Thyroid gland (tissue), 4 donors: ENCODE data around the gene EPDR1. TPM values are rescaled to one million over a fixed set of nuclear protein-coding genes. Genes with fewer than 3 reads are reported as not detected.

ENCODE experiments used
- DNase-seq, 2 donors: peaks; one replicate each; pipeline ENCODE4 v3.0.0-alpha.2; 2019
- H3K27ac ChIP-seq, 3 donors: fragments of 200-600 bp; sonication (generic); 1 replicate in 2 of 3; 2 replicates in 1 of 3; pipeline ENCODE4 v1.5.1; 2016 to 2019; ENCODE audit warnings: mild to moderate bottlenecking in 1 of 3, moderate library complexity in 1 of 3
- H3K27me3 ChIP-seq: fragments of 200-600 bp; sonication (generic); one replicate; pipeline ENCODE4 v1.5.1; 2019
- H3K36me3 ChIP-seq, 2 donors: fragments of 200-600 bp; sonication (generic); one replicate each; pipeline ENCODE4 v1.5.1; 2016 to 2019
- H3K4me1 ChIP-seq, 2 donors: fragments of 200-600 bp; sonication (generic); one replicate each; pipeline ENCODE4 v1.5.1; 2017 to 2019
- H3K4me3 ChIP-seq, 3 donors: fragments of 200-600 bp; sonication (generic); replicated peaks in 1 of 3; 1 replicate in 2 of 3; 2 replicates in 1 of 3; pipeline ENCODE4 v1.5.1; 2016; ENCODE audit warnings: mild to moderate bottlenecking in 1 of 3
- H3K9me3 ChIP-seq: fragments of 200-600 bp; sonication (generic); one replicate; pipeline ENCODE4 v1.5.1; 2017
- POLR2A ChIP-seq, 2 donors: fragments of 450-650 bp; IDR thresholded peaks; one replicate each; pipeline ENCODE4 v1.6.1; 2017; ENCODE audit warnings: antibody characterized with exemption in 2 of 2, mild to moderate bottlenecking in 2 of 2, moderate library complexity in 1 of 2
- WGBS, 2 donors: methylation state at CpG; one replicate each; pipeline ENCODE4 v1.1.5; 2017; 5-methylcytosine and 5-hydroxymethylcytosine counted together
- intact Hi-C: fragments of 100-400 bp; cut with DNase I; formaldehyde crosslinking; loops from one replicate; pipeline ENCODE4 v1.15.1; 2023
- total RNA-seq, 4 donors: library from RNA; depleted of rRNA; stranded (reverse); fragments of >200 nt; gene quantifications; one replicate each; pipeline ENCODE4 v1.2.3, GENCODE V29; 2016
- TF ChIP-seq, protein P1 (sequence below), 6 experiments: fragments of 200-600 bp in 3 of 6; fragments of 450-650 bp in 3 of 6; sonication (generic) in 3 of 6; IDR thresholded peaks; one replicate each; pipeline ENCODE4 v1.5.1; 2016 to 2019; ENCODE audit warnings: antibody characterized with exemption in 6 of 6, mild to moderate bottlenecking in 2 of 6, inconsistent platforms in 1 of 6, moderate library complexity in 1 of 6

The EPDR1 gene
- total RNA-seq, 4 donors from 2014 or later, result 66.9 to 105 (median 77.3) TPM

DNA sequence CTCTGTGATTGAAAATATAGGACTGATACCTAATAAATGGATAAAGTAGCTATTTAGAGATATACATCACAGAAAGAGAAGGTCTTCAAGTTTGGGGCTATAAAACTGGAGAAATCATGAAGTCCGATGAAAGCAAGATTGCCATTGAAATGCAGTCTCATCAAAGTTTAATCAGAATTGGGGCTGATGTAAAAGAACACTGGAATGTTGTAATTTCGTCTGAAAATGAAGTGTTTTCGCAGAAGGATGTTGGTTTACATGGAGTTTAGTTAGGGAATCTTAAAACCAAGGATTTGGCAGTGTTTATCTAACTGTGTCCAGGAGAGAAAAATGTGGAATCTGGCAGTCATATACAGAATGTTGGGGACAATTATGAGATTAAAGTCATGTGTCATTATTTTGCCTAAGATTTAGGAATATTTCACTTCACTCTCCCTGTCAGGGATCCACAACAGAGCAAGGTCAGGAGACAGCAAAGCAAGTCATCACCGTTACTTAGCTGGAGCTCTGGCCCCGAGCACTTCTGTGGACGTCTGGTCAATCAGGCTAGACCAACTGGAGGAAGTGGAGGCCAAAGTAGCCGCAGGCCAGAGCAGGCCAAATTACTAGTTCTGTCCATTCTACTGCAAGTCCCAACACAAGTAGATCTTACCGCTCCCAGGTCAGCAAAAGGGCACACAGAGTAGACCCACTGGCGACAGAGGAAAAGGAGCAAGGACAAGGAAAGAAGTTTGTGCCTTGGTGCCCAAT, 37.0 kb downstream of the EPDR1 start:
- 88 to 93% methylated on average over 9 of the region's 9 CpGs for WGBS, 2 donors
- no peak for DNase-seq
- Histone ChIP-seq H3K27ac (no peak overlapping the region), H3K9me3 (no peaks in the 10 kb centered on the region), H3K4me1 (no peaks in the 10 kb centered on the region), H3K36me3 (no peaks in the 10 kb centered on the region), H3K4me3 (no peak overlapping the region), H3K27me3 (no peaks in the 10 kb centered on the region)
- intact Hi-C loops, result no loop called here
- TF ChIP-seq, protein P1, sequence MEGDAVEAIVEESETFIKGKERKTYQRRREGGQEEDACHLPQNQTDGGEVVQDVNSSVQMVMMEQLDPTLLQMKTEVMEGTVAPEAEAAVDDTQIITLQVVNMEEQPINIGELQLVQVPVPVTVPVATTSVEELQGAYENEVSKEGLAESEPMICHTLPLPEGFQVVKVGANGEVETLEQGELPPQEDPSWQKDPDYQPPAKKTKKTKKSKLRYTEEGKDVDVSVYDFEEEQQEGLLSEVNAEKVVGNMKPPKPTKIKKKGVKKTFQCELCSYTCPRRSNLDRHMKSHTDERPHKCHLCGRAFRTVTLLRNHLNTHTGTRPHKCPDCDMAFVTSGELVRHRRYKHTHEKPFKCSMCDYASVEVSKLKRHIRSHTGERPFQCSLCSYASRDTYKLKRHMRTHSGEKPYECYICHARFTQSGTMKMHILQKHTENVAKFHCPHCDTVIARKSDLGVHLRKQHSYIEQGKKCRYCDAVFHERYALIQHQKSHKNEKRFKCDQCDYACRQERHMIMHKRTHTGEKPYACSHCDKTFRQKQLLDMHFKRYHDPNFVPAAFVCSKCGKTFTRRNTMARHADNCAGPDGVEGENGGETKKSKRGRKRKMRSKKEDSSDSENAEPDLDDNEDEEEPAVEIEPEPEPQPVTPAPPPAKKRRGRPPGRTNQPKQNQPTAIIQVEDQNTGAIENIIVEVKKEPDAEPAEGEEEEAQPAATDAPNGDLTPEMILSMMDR (IDR thresholded peaks at IDR 0.05), result no peak
- TF ChIP-seq POLR2A (IDR thresholded peaks at IDR 0.05), result no peak

DNA sequence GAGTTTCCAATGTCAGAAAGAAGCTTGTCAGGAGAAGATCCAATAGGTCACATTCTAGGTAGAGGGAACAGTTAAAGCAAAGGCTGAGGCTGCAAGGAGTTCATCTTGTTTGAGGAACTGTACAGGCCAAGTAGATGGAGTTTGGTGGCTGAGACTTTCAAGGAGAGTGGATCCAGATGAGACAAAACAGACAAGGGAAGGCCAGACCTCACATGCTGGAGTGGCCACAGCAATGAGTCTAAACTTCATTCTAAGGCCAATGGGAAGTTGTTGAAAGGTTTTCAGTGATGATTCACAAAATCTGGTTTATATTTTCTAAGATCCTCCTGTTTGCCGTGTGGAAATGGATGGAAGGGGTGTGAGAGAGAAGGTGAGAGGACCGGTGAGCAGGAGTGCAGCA, 40.0 kb downstream of the EPDR1 start:
- Histone ChIP-seq H3K36me3 (no peaks in the 10 kb centered on the region), H3K27ac (no peak overlapping the region), H3K27me3 (no peaks in the 10 kb centered on the region), H3K9me3 (no peaks in the 10 kb centered on the region), H3K4me3 (no peak overlapping the region), H3K4me1 (no peaks in the 10 kb centered on the region)
- DNase-seq, result no peak
- intact Hi-C loops, result no loop called here
- TF ChIP-seq, protein P1 (IDR thresholded peaks at IDR 0.05), result no peak
- TF ChIP-seq POLR2A (IDR thresholded peaks at IDR 0.05), result no peak
- 89 to 93% methylated on average over 2 of the region's 2 CpGs for WGBS, 2 donors

DNA sequence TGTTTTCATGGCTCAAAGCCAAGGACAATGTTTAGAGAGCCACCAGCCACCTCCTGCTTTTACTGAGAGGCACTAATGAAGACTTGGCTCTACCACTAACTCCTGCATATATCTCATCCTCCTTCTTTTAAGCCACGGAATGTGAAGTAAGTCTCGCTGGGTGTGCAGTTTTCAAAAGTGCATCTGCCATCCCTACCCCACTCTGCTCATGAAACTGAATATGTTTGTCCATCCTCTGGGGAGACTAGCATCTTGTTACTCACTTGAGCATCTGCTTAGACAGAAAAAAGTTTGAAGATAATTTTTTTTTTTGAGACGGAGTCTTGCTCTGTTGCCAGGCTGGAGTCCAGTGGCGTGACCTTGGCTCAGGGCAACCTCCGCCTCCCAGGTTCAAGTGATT, 40.8 kb downstream of the EPDR1 start:
- no peak for DNase-seq
- 69 to 83% methylated on average over 5 of the region's 5 CpGs for WGBS, 2 donors
- H3K4me1 ChIP-seq, result no peaks in the 10 kb centered on the region
- no peak overlapping the region for H3K4me3 ChIP-seq
- no peaks in the 10 kb centered on the region for H3K36me3 ChIP-seq
- no peaks in the 10 kb centered on the region for H3K27me3 ChIP-seq
- H3K9me3 ChIP-seq, result no peaks in the 10 kb centered on the region
- no peak overlapping the region for H3K27ac ChIP-seq
- TF ChIP-seq, protein P1 (IDR thresholded peaks at IDR 0.05), result no peak
- no peak for TF ChIP-seq POLR2A (IDR thresholded peaks at IDR 0.05)
- intact Hi-C loops, result no loop called here

GRCh38 chr7:37964196-37964595, 43.8 kb downstream of the EPDR1 start:
- intact Hi-C loops, result no loop called here
- WGBS, 2 donors, result 63 to 77% methylated on average over 5 of the region's 5 CpGs

GRCh38 chr7:37970211-37970610, 49.8 kb downstream of the EPDR1 start:
- no peaks in the 10 kb centered on the region for H3K36me3 ChIP-seq
- H3K27me3 ChIP-seq, result no peaks in the 10 kb centered on the region
- no peak overlapping the region for H3K4me3 ChIP-seq
- H3K4me1 ChIP-seq, result no peaks in the 10 kb centered on the region
- 86 to 91% methylated on average over 3 of the region's 3 CpGs for WGBS, 2 donors
- intact Hi-C loops, result no loop called here
- H3K9me3 ChIP-seq, result no peaks in the 10 kb centered on the region
- no peak for DNase-seq
- H3K27ac ChIP-seq, result no peak overlapping the region
- TF ChIP-seq POLR2A (IDR thresholded peaks at IDR 0.05), result no peak
- TF ChIP-seq, protein P1 (IDR thresholded peaks at IDR 0.05), result no peak

More at GRCh38 chr7:37964196-37964595, 43.8 kb downstream of the EPDR1 start:
- H3K4me3 ChIP-seq, result no peak overlapping the region
- H3K36me3 ChIP-seq, result no peaks in the 10 kb centered on the region
- no peak for TF ChIP-seq POLR2A (IDR thresholded peaks at IDR 0.05)
- TF ChIP-seq, protein P1 (IDR thresholded peaks at IDR 0.05), result no peak
- no peaks in the 10 kb centered on the region for H3K9me3 ChIP-seq
- H3K27ac ChIP-seq, result no peak overlapping the region
- no peaks in the 10 kb centered on the region for H3K4me1 ChIP-seq
- no peak for DNase-seq
- no peaks in the 10 kb centered on the region for H3K27me3 ChIP-seq
